OCI-LY3 (cell line): ENCODE data around the gene CLIC5.
A peak's percentile ranks its signal among the peaks of the same experiment; 100 is the strongest.

ENCODE experiments used
- H2AFZ ChIP-seq: fragments of 200-600, 300-600 bp; shearing (Covaris generic); 2 replicates; pipeline ENCODE4 v1.6.0; 2014; ENCODE audit warnings: antibody characterized with exemption, low read depth, low read length
- H3K27ac ChIP-seq: fragments of 200-600, 300-600 bp; sonication (generic); 2 replicates; pipeline ENCODE4 v1.5.1; 2014; ENCODE audit warnings: mild to moderate bottlenecking, low read length, moderate library complexity, mixed read lengths
- H3K27me3 ChIP-seq: fragments of 200-600, 300-600 bp; sonication (generic); 2 replicates; pipeline ENCODE4 v1.6.1; 2014; ENCODE audit warnings: low read depth, low read length, mixed read lengths
- H3K36me3 ChIP-seq: fragments of 200-600, 300-600 bp; sonication (generic); replicated peaks from 2 replicates; pipeline ENCODE3; 2014; ENCODE audit warnings: low read depth, low read length, mixed read lengths
- H3K4me1 ChIP-seq: fragments of 300-600, 200-600 bp; sonication (generic); 2 replicates; pipeline ENCODE4 v1.6.1; 2014; ENCODE audit warnings: low read length, mixed read lengths
- H3K4me2 ChIP-seq: fragments of 200-600, 300-600 bp; sonication (generic); 2 replicates; pipeline ENCODE4 v1.6.1; 2014; ENCODE audit warnings: low read length, mixed read lengths
- H3K4me3 ChIP-seq: fragments of 300-600, 200-600 bp; sonication (generic); 2 replicates; pipeline ENCODE4 v1.5.1; 2014; ENCODE audit warnings: antibody characterized with exemption, mild to moderate bottlenecking, low read length, moderate library complexity
- H3K79me2 ChIP-seq: fragments of 300-600, 200-600 bp; shearing (Covaris generic); 2 replicates; pipeline ENCODE4 v1.6.1; 2014; ENCODE audit warnings: mild to moderate bottlenecking, low read length, mixed read lengths
- H3K9ac ChIP-seq: fragments of 300-600, 200-600 bp; shearing (Covaris generic); 2 replicates; pipeline ENCODE4 v1.6.0; 2014; ENCODE audit warnings: mild to moderate bottlenecking, low read length, moderate library complexity
- H3K9me3 ChIP-seq: fragments of 200-600, 300-600 bp; shearing (Covaris generic); 2 replicates; pipeline ENCODE4 v1.6.1; 2014; ENCODE audit warnings: low read length, mixed read lengths; ENCODE audit not compliant: insufficient read depth
- H4K20me1 ChIP-seq: fragments of 200-600, 300-600 bp; sonication (generic); 2 replicates; pipeline ENCODE4 v1.6.1; 2016; ENCODE audit warnings: low read length, mixed read lengths; ENCODE audit not compliant: insufficient read depth
- CTCF ChIP-seq: fragments of 200-600, 300-600 bp; sonication (generic); IDR thresholded peaks from 2 replicates; pipeline ENCODE4 v1.5.1; 2014; ENCODE audit warnings: antibody characterized with exemption, low read length, low read depth
- EZH2phosphoT487 ChIP-seq: fragments of 200-600 bp; shearing (Covaris generic); IDR thresholded peaks from 2 replicates; pipeline ENCODE4 v1.6.1; 2018; ENCODE audit warnings: antibody characterized with exemption, mixed run types, low read depth

The CLIC5 gene

GRCh38 chr6:45844986-45845385 lies 170.7 kb downstream of the CLIC5 start:
- no peak overlapping the region for H3K27ac ChIP-seq
- H2AFZ ChIP-seq = no peak overlapping the region
- TF ChIP-seq CTCF = no peak
- TF ChIP-seq EZH2phosphoT487 = no peak
- H3K36me3 ChIP-seq = no peaks in the 10 kb centered on the region
- no peaks in the 10 kb centered on the region for H3K4me1 ChIP-seq
- peaks cover 33% of the 10 kb centered on the region for H3K27me3 ChIP-seq
- H3K9me3 ChIP-seq = no peaks in the 10 kb centered on the region
- no peak overlapping the region for H3K9ac ChIP-seq
- no peaks in the 10 kb centered on the region; the same call in 1 of the 2 replicates for H4K20me1 ChIP-seq
- H3K79me2 ChIP-seq = no peaks in the 10 kb centered on the region
- H3K4me3 ChIP-seq = no peak overlapping the region
- no peak overlapping the region for H3K4me2 ChIP-seq

- H3K27me3 ChIP-seq = peaks cover 42% of the 10 kb centered on the region
- no peak overlapping the region for H3K27ac ChIP-seq
- no peak overlapping the region for H2AFZ ChIP-seq
- no peaks in the 10 kb centered on the region for H3K36me3 ChIP-seq
- no peak overlapping the region for H3K4me3 ChIP-seq
- TF ChIP-seq CTCF (no peak), EZH2phosphoT487 (no peak)
- no peaks in the 10 kb centered on the region for H3K4me1 ChIP-seq
- H3K79me2 ChIP-seq = no peaks in the 10 kb centered on the region
- H3K9me3 ChIP-seq = no peaks in the 10 kb centered on the region
- no peak overlapping the region for H3K9ac ChIP-seq
- no peaks in the 10 kb centered on the region; the same call in 1 of the 2 replicates for H4K20me1 ChIP-seq
- H3K4me2 ChIP-seq = no peak overlapping the region
Measured at GRCh38 chr6:45843848-45844521, 171.7 kb downstream of the CLIC5 start.

- no peaks in the 10 kb centered on the region for H3K79me2 ChIP-seq
- no peak overlapping the region for H3K4me3 ChIP-seq
- no peaks in the 10 kb centered on the region for H3K9me3 ChIP-seq
- H3K27ac ChIP-seq = no peak overlapping the region
- H3K4me2 ChIP-seq = no peak overlapping the region
- H2AFZ ChIP-seq = no peak overlapping the region
- no peak overlapping the region for H3K9ac ChIP-seq
- TF ChIP-seq EZH2phosphoT487 (no peak), CTCF (no peak)
- no peaks in the 10 kb centered on the region; the same call in 1 of the 2 replicates for H3K4me1 ChIP-seq
- peaks cover 65% of the 10 kb centered on the region for H3K27me3 ChIP-seq
- no peaks in the 10 kb centered on the region for H3K36me3 ChIP-seq
- H4K20me1 ChIP-seq = no peaks in the 10 kb centered on the region; the same call in 1 of the 2 replicates
Measured at GRCh38 chr6:45841062-45841461, 174.6 kb downstream of the CLIC5 start.

GRCh38 chr6:45838996-45839395 lies 176.7 kb downstream of the CLIC5 start:
- no peaks in the 10 kb centered on the region for H3K79me2 ChIP-seq
- H3K4me1 ChIP-seq = peaks cover 8% of the 10 kb centered on the region
- H3K27me3 ChIP-seq = peaks cover 69% of the 10 kb centered on the region
- H3K4me2 ChIP-seq = no peak overlapping the region
- no peak overlapping the region for H3K4me3 ChIP-seq
- no peaks in the 10 kb centered on the region; the same call in none of the 2 replicates for H4K20me1 ChIP-seq
- no peaks in the 10 kb centered on the region for H3K36me3 ChIP-seq
- TF ChIP-seq EZH2phosphoT487 (no peak), CTCF (peak; percentile 11; the same call in 1 of the 2 replicates)
- H2AFZ ChIP-seq = no peak overlapping the region
- no peaks in the 10 kb centered on the region for H3K9me3 ChIP-seq
- H3K27ac ChIP-seq = no peak overlapping the region
- H3K9ac ChIP-seq = no peak overlapping the region
